ENCODE data around the gene ACAT2.
"Not testable (repeated sequence)": the region's sequence is repeated elsewhere in the genome, so short reads cannot be mapped to it uniquely, and the experiment has no call there.

ACAT2 gene

DNA sequence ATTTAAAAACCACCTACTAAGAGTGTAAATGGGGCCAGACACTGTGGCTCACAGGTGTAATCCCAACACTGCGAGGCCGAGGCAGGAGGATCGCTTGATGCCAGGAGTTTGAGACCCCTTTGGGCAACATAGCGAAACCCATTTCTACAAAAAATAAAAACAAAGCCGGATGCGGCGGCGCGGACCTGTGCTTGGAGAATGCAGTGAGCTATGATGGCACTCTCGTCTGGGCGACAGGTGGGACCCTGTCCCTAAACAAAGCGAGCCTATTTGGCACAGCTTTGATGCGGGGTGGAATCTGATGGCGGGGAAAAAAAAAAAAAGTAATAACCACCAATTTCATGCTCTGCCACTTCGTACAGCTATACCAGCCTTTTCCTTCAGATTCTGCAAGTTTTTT is 26.4 kb downstream of the ACAT2 start:
- ATAC-seq (no peak), DNase-seq (no peak)
- Mint-ChIP-seq H3K27me3 (no peaks in the 10 kb centered on the region), H3K27ac (peak overlapping the region; percentile 97), H3K4me1 (peaks cover 70% of the 10 kb centered on the region), H3K9me3 (no peaks in the 10 kb centered on the region), H3K4me3 (peak overlapping the region; percentile 93 to 96)

DNA sequence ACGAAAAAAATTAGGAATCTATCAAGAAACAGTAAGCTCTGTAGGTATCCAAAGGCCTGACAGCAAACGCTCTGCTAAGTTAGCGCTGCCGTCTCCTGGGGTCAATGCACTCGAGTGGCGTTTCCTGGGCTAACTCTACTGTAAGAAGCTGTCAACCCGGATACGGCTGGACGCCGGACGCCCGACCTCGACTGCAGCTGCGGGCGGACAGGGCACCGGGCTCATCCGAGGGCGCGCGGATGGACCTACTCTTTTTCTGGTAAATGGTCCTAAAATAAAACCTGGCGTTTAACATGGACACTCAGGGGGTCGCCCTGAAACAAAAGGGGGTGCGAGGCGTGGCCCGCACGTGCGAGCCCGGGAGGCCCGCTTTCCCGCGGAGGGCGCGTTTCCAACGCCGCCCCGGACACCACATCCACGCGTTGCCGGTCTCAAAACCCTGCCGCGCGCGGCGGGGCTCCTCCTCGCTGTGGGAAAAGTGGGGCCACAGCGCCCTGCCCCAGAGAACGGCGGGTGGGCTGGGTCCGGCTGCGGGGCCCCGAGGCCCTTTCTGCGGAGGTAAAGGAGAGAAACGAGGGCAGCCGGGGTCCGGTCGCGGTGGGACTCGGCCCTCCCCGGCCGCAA is 27.0 kb downstream of the ACAT2 start:
- Mint-ChIP-seq H3K4me1 (peaks cover 71% of the 10 kb centered on the region), H3K27ac (peak overlapping the region; percentile 97), H3K9me3 (no peaks in the 10 kb centered on the region), H3K27me3 (no peaks in the 10 kb centered on the region), H3K4me3 (peak overlapping the region; percentile 93 to 96)
- ATAC-seq = no peak
- peak in 1 of 2 donors; percentile 23 for DNase-seq

DNA sequence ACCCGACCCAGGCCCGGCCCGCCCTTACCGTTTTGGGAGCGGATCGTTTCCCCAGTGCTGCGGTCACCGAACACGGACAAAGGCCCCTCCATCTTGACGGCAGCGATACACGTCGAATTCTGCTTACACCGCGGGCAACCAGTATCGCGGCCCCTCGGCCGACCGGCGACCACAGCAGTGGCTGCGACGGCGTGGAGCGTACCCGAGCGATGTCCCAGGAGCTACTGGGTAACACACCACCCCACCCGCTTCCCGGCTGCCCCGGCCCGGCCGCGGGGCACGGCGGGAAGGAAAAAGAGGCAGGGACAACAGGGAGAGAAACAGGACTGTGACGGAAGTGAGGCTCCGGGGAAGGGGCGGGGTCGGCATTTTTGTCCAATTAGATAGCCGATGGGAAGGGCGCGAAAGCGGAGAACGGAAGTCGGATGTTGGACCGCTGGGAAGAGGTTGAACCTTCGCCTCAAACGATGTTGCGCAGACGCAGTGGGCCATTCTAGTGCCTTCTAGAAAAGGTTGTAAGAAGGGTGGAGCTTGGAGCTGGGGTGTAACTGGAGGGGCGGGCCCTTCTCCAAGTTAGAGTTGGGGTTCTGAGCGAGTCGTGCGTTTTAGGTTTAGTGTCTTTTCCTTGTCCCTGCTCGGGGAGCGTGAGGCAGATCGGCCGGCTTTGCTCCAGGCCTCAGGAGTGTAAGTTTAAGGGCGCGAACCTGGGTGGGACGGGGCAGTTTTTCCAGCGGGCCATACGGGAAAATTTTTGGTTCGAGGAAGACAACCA is 27.7 kb downstream of the ACAT2 start, which contains the start of gene TCP1:
TCP1 (minus strand) TSS at position 226 of the 772 bp plus-strand sequence; CDS start at position 92, 134 bp downstream.
- ATAC-seq = peak; percentile 89
- peak; percentile 96 to 99 for DNase-seq
- Mint-ChIP-seq H3K27me3 (no peaks in the 10 kb centered on the region), H3K4me1 (peaks cover 71% of the 10 kb centered on the region), H3K9me3 (no peaks in the 10 kb centered on the region), H3K27ac (peak within 1 kb of the TSS; percentile 97), H3K4me3 (peak within 1 kb of the TSS; percentile 93 to 96)

DNA sequence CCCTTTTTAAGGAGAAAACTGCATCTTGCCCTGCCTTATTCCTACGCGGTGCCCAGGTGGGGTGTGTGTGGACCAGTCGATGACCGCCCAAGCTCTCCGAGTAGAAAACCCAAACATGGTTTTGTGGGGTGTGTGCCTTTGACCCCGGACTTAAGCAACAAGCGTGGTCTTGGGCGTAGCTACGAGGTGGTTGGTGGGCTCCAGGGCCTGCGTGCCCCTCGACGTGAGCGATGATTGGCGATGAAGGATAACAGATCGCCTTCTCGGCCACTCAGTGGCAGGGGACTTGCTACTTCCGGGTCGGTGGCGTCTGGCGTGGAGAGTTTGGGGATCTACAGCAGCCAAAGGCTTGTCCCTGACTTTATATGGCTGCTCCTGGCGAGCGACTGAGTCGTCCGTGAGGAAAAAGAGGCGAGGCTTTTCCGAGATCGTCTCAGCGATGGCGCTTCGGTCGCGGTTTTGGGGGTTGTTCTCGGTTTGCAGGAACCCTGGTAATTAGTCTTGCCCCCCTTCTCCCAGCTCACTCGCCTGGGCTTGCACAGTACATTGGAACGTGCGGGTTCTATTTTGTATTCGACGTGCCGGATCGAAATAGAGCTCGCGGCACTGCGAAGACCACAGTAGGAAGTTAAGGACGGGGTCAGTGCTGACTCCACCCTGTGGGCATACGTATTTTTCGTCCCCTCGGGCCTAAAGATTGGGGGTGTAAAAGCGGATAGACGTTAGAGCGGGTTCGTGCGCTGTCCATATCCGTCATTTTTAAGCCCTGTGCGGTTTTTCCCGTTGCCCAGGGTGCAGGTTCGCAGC is 28.5 kb downstream of the ACAT2 start, which contains the start of gene MRPL18:
MRPL18 (plus strand) TSS at position 319 of the 807 bp plus-strand sequence; CDS start at position 440, 121 bp downstream.
- Mint-ChIP-seq H3K27ac (peak within 1 kb of the TSS; percentile 97), H3K4me1 (peaks cover 67% of the 10 kb centered on the region), H3K27me3 (no peaks in the 10 kb centered on the region), H3K9me3 (no peaks in the 10 kb centered on the region), H3K4me3 (peak within 1 kb of the TSS; percentile 93 to 96)
- DNase-seq (peak; percentile 80 to 91), ATAC-seq (peak; percentile 92)

DNA sequence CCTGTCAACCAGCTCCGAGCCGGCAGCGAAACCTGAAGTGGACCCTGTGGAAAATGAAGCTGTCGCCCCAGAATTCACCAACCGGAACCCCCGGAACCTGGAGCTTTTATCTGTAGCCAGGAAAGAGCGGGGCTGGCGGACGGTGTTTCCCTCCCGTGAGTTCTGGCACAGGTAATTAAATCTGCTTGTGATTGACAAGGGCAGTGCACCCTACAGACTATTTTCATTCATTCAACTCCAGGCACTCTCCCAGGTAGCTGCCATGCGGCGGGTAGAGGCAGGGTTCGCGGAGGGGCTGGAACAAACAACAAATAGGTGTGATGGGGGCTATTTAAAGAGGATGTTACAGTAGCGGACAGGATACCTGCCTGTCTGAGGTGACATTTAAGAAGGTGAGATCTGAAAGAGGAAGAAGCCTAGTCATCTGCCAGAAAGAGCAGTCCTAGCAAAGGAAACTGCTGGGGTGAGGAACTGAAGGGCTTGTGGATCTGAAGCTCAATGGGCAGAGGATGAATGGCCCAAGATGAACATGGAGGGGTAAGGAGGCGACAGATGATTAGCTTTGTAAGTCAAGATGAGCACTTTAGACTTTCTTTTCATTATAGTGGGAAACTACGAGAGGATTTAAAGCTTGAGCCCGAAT is 29.2 kb downstream of the ACAT2 start:
- ATAC-seq (no peak), DNase-seq (peak; percentile 15 to 27)
- no peaks in the 10 kb centered on the region for H3K27me3 Mint-ChIP-seq
- H3K4me3 Mint-ChIP-seq = peak overlapping the region; percentile 93 to 96
- peak overlapping the region; percentile 97 for H3K27ac Mint-ChIP-seq
- no peaks in the 10 kb centered on the region for H3K9me3 Mint-ChIP-seq
- peaks cover 67% of the 10 kb centered on the region for H3K4me1 Mint-ChIP-seq

DNA sequence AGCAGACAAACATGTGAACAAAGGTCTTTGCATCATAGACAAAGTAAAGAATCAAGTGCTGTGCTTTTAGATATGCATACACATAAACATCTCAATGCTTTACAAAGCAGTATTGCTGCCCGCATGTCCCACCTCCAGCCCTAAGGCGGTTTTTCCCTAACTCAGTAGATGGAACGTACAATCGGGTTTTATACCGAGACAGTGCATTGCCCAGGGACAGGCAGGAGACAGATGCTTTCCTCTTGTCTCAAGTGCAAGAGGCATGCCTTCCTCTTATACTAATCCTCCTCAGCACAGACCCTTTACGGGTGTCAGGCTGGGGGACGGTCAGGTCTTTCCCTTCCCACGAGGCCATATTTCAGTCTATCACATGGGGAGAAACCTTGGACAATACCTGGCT is 33.1 kb downstream of the ACAT2 start:
- H3K9me3 Mint-ChIP-seq, ATAC-seq, DNase-seq, H3K27ac Mint-ChIP-seq, H3K4me3 Mint-ChIP-seq, H3K27me3 Mint-ChIP-seq: not testable (repeated sequence)
- peaks cover 50% of the 10 kb centered on the region for H3K4me1 Mint-ChIP-seq

DNA sequence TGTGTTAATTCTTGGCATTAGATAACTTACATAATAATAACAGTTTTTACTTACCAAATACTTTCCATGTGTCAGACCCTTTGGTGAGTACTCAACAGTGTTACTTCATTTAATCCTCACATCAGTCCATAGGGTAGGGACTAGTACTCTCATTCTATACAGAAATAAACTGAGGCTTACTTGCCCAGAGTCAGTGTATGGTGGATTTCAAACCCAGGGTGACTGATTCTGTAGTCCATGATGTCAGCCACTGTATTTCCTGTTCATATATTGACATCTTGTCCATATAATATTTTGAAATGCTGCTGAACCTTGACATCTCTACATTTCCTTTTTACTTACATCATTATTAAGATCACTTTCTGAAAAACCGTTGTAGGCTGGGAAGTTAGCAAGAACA is 35.7 kb downstream of the ACAT2 start:
- DNase-seq (no peak), ATAC-seq (no peak)
- H3K27me3 Mint-ChIP-seq = no peaks in the 10 kb centered on the region
- H3K4me3 Mint-ChIP-seq = no peak overlapping the region
- H3K9me3 Mint-ChIP-seq = no peaks in the 10 kb centered on the region
- H3K27ac Mint-ChIP-seq = no peak overlapping the region
- H3K4me1 Mint-ChIP-seq = peaks cover 33% of the 10 kb centered on the region

DNA sequence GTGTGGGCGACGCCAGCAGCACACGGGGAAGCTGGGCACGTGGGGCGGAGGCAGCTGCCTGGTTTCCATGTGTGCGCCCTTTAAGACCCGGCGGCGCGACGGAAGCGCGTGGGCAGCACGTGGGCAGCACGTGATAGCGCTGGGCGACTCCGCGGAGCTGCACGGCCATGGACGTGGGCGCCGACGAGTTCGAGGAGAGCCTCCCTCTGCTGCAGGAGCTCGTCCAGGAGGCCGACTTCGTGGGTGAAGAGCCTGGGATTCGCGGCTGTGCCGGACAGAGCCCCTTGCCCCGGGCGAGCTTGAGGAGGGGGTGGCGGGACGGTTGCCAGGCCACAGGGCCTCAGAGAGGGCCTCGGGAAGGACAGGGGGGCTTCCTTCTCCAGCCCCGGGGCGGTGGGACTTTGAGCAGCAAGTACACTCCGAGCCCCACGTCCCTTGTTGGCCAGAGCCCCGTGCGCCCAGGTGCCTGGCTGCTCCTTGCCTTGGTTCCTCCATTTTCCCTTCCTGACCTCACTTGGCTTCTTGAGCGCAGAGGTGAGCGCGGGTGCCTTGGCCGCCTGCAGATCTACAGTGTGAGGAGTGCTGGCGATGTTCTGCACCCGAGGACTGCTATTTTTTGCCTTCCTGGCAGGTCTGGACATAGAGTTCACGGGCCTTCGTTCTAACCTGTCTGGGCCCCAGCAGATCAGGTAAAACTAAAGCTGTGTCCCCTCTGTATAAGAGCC is 38.5 kb downstream of the ACAT2 start, which contains the start of gene PNLDC1:
PNLDC1 (plus strand) TSS at position 136 of the 725 bp plus-strand sequence; CDS start at position 168, 32 bp downstream.
- Mint-ChIP-seq H3K27me3 (no peaks in the 10 kb centered on the region), H3K4me1 (peaks cover 11% of the 10 kb centered on the region), H3K9me3 (no peaks in the 10 kb centered on the region), H3K27ac (peak within 1 kb of the TSS in 1 of 2 donors; percentile 3), H3K4me3 (no peak within 1 kb of the TSS)
- ATAC-seq (peak; percentile 60), DNase-seq (no peak)

DNA sequence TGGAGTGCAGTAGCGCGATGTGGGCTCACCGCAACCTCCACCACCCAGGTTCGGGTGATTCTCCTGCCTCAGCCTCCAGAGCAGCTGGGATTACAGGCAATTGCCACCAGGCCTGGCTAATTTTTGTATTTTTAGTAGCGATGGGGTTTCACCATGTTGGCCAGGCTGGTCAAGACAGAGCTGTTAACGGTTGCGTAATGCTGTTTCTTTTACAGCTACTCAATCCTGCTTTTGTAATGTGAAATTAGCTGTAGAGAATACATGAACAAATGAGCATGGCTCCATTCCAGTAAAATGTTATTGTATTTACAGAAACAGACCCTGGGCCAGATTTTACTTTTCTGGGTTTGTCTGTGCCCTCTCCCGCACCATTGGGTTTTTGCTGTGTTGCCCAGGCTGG is 40.1 kb downstream of the ACAT2 start:
- no peaks in the 10 kb centered on the region for H3K27me3 Mint-ChIP-seq
- H3K9me3 Mint-ChIP-seq = no peaks in the 10 kb centered on the region
- no peaks in the 10 kb centered on the region for H3K4me1 Mint-ChIP-seq
- H3K4me3 Mint-ChIP-seq = no peak overlapping the region
- DNase-seq = no peak
- no peak for ATAC-seq
- H3K27ac Mint-ChIP-seq = no peak overlapping the region

DNA sequence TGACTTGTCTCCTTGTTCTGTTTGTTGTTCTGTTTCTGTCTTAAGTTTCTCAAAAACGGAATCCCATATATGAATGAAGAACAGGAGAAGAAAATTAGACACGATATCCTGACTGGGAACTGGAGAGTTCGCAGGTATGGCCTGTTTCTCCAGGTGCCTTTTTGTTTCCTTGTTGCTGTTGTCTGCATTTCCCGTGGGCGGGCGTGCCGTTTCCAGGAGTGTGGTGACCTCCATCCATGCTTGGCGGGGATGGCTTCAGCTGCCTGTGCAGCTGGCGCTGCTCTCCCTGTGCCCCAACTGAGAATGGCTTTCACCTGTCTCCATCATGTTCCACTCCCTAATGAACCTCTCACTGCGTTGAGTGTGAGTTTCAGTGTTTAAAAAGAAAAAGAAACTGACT is 42.7 kb downstream of the ACAT2 start:
- H3K27me3 Mint-ChIP-seq = no peaks in the 10 kb centered on the region
- no peak for DNase-seq
- H3K9me3 Mint-ChIP-seq = no peaks in the 10 kb centered on the region
- no peak for ATAC-seq
- no peaks in the 10 kb centered on the region for H3K4me1 Mint-ChIP-seq
- no peak overlapping the region for H3K27ac Mint-ChIP-seq
- no peak overlapping the region for H3K4me3 Mint-ChIP-seq

DNA sequence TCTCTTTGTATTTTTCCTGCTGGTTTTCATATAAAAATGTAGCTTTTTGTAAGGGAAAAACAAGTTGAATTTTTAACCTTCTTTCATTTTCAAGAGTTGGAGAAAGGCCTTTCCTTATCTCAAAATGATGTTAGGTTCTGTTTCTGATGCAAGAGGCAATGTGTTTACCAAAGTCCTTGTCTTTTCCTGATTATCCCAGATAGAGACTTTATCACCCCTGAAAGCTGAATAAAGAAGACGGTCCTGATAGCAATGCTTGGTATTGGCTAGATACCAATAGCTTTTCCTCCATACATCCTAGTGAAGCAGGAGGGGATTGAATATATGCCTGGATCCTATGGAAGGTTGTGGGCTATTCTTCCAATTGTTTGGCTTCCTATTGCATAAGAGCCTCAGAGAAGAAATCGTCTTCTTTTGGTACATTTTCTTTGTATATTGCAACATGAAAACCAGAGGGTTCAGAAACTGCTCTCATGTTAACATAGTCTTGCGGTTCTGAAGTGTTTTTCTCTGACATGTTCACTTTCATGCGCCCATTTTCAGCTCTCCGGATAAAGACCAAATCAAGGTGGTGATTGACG is 43.7 kb downstream of the ACAT2 start:
- Mint-ChIP-seq H3K27me3 (no peaks in the 10 kb centered on the region), H3K4me1 (no peaks in the 10 kb centered on the region), H3K4me3 (no peak overlapping the region), H3K27ac (peak overlapping the region in 1 of 2 donors; percentile 12), H3K9me3 (no peaks in the 10 kb centered on the region)
- DNase-seq (no peak), ATAC-seq (no peak)

DNA sequence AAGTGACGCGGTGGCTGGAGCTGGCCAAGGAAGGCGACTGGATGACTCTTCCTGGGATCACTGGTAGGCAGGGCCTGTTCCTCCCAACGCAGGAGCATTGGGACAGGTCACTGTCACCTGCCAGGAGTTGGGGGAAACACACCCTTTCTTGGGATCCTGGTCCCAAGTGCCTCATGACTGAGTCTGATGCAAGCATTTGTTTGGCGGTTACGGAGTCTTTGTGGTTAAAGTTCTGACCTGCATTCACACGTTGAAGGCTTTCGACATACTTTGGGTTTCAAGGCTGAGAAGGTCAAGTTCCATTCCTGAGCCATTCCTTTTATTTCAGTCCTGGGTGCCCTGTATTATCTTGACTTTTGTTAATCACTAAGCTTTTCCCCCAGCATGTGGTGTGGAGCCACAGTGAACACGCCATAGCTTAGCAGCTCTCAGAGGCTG is 44.2 kb downstream of the ACAT2 start:
- Mint-ChIP-seq H3K27ac (no peak overlapping the region), H3K4me3 (no peak overlapping the region), H3K9me3 (no peaks in the 10 kb centered on the region), H3K4me1 (no peaks in the 10 kb centered on the region), H3K27me3 (no peaks in the 10 kb centered on the region)
- DNase-seq (no peak), ATAC-seq (no peak)

DNA sequence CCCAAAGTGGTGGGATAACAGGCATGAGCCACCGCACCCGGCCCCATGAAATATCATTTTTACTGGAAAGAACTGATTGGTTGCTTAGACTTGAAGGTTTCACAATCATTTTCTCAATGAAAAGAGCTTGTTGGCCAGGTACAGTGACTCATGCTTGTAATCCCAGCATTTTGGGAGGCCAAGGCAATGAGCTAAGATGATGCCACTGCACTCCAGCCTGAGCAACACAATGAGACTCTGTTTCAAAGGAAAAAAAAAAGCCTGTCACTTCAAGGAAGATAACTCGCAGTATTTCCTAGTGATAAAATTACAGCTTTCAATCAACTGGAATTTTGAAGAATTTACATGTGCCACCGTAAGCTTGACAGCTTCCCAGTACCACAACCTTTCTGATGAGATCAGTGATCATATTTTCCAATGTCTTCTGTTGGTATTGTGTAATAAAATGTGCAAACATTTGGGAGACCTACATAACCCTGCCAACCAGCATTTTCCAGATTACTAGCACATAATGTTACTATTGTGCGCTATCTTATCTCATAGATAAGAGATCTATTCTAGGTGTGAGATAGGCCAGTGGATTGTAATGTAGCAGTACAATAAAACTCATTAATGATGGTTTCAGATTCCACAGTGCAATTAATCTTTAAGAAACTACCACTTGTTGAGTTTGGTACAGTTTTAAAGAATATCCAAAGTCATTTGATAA is 45.5 kb downstream of the ACAT2 start:
- Mint-ChIP-seq H3K4me3 (no peak overlapping the region), H3K27me3 (no peaks in the 10 kb centered on the region), H3K4me1 (no peaks in the 10 kb centered on the region), H3K27ac (no peak overlapping the region), H3K9me3 (no peaks in the 10 kb centered on the region)
- DNase-seq = no peak
- ATAC-seq = no peak

DNA sequence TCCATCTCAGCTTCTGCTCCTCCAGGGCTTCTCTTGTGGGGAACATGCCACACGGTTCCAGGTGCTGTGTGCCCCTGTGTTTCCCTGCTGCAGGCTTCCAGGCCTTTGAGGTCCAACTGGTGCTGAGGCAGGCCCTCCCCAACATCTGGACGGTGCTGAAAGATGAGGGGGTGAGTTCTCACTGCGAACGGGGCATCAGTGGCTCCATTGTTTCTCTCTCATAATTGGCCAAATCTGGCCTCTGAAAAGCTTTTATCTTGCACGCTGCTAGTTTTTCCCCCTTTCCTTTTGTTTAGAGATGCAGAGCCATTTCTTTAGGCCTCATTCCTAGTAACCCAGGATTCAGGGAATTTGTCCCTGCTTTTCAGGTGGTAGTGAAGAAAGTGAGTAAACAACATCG is 46.8 kb downstream of the ACAT2 start:
- Mint-ChIP-seq H3K27me3 (no peaks in the 10 kb centered on the region), H3K27ac (no peak overlapping the region), H3K9me3 (no peaks in the 10 kb centered on the region), H3K4me3 (no peak overlapping the region), H3K4me1 (no peaks in the 10 kb centered on the region)
- DNase-seq = no peak
- ATAC-seq = no peak
